GM19468 (cell line): Measurements from ENCODE around the gene NACC1.

Experiments
- ATAC-seq: cut with Tn5 transposase; IDR thresholded peaks from one replicate; pipeline ENCODE4 v1.9.1; 2021; ENCODE audit warnings: mild to moderate bottlenecking, moderate library complexity, moderate number of reproducible peaks; ENCODE audit not compliant: unreplicated experiment; ENCODE audit errors: extremely low read depth

The NACC1 gene

DNA sequence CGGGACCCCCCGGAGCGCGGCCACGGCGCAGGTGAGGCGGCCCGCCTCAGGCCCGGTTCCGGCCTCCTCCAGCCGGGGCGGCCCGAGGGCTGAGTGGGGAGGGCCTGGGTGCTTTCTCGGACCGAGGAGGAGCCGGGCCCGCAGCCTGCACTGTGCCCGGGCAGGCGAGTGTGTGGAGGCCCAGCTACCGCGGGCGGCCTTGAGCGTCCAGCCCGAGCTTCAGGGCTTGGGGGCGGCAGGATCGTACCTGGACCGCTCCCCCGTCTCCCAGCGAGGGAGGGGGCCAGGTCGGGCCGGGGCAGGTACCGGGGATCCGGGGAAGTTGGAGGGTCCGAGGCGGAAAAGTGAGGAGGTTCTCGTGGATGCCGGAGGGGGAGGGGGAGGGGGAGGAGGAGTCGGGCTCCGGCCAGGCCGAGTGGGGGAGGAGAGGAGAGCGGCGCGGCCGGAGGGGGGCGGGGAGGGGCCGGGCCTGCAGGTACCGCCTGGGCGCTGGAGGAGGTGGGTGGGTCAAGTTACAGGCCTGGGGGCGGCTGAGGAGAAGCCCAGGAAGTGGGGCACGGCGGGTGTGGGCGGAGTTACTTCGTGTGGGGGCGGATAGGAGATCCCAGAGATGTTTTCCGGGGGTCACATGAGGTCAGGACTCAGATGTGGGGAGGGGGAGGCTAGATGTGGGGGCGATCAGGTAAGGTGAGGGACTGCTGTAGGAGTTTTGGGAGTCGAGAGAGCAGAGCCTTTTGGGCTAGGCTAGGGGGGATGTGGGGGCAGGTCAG lies 545 bp downstream of the NACC1 start:
- ATAC-seq: no peak

DNA sequence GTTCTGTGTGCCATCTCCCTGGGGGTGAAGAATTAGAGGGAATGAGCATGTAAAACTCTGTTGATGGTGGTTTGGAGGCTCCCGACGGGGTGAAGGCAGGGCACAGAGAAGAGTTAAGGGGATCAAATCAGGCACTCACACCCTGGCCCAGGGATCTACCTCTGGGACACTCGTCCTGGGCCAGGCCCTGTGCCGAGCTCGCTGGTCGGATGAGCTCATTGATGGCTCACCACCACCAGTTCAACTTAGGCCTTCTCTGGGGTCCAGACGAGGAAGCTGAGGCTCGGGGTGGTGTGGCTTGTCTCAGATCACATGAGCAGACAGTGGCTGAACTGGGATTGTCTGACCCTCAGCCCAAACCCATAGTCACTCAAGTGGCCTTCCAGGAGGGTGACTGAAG lies 1.6 kb downstream of the NACC1 start:
- no peak for ATAC-seq

DNA sequence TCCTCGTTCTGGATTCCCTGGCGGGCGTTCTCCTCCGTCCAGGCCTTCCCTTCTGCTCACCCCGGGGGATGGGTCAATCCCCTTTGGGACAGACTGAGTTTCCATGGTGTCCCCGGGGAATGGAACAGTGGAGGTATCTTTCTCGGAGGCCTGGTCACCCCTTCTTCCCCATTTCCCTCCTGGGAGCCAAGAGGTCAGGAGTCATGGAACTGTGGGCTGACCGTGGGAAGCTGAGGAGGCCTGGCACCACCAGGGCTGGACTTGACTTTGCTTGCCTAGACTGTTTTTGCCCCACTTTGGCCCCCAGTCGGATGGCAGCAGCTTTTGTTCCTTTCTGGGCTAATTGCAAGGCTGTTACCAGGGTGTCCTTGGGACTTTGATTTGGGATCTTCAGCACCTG lies 2.0 kb downstream of the NACC1 start:
- ATAC-seq: no peak

GRCh38 chr19:13120817-13121216 lies 2.8 kb downstream of the NACC1 start:
- no peak for ATAC-seq

- ATAC-seq: no peak
Observed at GRCh38 chr19:13121551-13122274, 3.6 kb downstream of the NACC1 start.

DNA sequence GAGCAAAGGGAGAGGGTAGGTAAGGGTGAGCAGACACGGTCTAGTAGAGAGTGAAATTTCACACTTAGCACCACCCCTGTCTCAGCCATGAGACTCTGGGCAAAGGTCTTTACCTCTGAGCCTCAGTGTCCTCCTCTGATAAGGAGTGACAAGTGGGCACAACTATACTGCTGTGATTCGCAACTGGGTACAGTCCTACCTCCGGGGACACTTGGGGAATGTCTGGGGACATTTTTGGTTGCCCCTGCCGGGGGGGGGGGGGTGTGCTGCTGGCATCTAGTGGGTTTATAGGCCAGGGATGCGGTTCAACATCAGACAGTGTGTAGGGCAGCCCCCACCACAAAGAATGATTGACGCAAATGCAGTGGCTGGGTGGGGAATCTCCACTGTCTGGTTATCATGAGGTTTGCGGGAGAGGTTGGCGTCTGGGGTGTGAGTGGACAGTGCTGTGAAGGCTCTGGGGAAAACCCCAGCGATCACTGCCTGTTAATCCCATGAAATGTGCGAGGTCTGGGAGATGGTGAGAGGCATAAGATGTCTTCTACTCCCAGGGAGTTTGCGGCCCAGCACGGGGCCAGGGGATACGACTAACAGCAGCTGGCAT lies 4.3 kb downstream of the NACC1 start:
- ATAC-seq: no peak

DNA sequence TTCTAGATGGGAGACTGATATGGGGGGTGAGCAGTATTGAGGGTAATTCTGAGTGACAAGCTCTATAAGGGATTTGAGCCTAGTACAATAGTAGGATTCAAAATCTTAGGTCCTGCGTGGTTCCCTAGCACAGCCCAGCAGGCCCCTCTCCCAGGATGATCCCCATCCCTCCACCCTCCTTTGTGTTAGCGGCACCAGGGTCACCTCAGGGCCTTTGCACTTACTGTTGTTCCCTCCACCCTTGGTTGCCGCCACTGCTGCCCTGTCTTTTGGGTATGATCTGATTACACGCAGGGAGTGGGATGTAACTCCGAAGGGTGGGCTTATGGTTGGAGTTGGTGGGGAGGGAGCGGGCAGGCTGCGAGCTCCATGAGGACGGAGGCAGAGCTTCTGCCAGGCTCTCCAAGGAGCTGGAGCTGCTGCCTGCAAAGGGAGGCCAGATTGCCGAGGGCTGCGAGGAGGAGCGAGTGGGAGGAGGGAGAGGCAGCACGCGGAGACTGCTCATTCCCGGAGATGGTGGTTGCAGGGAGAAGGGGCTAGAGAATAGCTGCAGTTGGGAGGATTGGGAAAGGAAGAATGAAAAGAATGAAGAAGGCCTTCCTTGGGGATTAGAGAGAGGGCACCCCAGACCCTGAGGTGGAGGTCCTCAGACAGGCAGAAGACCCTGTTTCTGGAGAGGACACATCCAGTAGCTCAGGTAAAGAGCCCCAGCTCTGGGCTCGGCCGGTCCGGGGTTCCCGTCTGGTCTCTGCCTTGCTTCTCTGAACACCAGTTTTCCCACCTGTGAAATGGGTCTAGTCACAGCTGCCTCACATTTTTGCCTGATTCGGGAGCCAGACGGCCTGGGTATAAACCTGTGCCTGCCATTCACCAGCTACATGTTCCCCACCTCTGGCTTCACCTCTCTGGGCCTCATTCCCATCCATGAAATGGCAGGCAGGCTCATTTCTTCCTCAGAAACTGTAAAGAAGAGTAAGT lies 5.2 kb downstream of the NACC1 start:
- ATAC-seq: no peak

DNA sequence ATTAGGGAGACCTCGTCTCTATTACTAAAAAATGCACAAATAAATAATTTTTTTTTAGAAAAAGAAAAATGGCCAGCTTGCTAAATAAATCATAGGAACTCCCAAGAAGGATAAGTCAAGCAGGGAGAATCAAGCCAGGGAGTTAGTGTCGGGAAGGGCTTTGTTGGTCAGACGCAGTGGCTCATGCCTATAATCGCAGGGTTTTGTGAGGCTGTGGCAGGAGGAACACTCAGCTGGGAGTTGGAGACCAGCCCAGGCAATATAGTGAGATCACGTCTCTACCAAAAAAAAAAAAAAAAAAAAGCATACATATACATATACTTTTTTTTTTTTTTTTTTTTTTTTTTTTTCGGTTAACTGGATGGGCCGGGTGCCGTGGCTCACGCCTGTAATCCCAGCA lies 9.0 kb downstream of the NACC1 start:
- no peak for ATAC-seq

DNA sequence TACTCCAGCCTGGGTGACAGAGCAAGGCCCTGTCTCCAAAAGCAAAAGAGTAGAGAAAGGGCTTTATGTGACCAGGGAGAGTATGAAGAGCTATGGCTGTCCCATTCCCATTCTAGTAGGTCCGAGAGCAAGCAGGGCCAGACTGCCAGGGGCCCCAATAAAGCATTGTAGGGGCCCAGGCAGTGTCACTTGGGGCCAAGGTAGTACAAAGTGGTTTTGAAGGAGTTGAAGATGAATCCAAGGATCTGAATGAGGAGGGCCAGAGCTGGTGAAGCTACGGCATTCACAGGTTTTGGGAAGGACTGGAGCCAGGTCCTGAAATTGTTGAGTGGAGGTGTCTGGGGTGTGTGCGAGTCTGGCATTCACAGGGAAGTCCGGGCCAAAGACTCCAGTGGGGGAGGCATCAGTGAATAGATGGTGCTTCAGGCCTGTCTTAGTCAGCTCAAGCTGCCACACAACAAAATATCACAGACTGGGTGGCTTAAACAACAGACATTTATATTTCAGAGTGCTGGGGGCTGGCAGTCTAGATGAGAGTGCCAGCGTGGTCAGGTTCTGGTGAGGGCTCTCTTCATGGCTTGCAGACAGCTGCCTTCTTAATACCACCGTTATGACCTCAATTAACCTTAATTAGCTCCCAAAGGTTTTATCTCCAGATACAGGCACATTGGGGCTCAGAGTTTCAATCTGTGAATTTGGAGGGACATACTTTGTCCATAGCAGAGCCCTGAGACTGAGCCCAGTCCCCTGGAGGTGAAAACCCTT lies 9.9 kb downstream of the NACC1 start:
- no peak for ATAC-seq

DNA sequence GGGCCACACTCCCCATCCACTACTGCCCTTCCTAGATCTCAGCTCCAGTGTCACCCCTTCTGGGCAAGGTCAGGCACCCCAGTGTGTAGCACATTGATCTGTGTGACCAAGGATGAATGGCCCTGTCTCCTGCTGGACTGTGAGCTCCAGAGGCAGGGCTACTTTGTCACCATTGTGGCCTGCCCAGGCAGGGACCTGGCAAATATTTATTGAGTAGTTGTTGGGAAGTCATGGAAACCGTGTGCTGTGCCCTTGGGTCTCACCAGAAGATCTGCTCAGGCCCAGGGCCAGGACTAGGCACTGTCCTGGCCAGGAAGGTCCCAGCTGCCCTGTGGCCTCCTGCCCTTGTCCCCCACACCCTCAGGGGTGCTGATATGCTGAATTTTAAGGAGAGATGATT lies 10.5 kb downstream of the NACC1 start:
- ATAC-seq: no peak

- no peak for ATAC-seq
Observed at GRCh38 chr19:13129384-13129783, 11.3 kb downstream of the NACC1 start.

DNA sequence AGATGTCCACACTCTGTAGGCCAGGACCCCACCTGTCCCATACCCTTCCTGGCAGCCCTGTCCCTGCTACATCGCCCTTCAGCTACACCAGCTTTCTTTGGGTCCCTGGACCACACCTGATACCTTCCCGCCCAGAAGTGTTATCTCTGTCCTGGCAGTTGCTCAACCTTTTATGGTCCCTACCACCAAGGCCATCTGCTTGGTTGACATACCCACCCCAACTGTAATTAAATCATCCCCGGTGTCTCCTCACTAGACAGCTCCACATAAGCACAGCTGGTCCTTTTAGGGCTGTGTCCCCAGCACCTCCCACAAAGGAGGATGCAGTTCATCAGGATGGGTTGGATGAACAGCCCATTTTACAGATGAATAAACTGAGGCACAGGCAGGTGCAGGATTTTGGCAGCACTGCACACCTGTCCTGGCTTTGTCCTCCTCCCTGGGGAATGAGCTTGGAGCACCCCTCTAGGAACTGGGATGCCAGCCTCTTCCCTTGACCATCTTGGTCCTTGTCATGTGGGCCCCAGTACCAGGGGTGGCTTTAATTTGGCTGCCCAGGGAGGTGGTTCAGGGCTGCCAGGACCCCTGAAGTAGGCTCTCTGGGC lies 12.9 kb downstream of the NACC1 start:
- no peak for ATAC-seq

DNA sequence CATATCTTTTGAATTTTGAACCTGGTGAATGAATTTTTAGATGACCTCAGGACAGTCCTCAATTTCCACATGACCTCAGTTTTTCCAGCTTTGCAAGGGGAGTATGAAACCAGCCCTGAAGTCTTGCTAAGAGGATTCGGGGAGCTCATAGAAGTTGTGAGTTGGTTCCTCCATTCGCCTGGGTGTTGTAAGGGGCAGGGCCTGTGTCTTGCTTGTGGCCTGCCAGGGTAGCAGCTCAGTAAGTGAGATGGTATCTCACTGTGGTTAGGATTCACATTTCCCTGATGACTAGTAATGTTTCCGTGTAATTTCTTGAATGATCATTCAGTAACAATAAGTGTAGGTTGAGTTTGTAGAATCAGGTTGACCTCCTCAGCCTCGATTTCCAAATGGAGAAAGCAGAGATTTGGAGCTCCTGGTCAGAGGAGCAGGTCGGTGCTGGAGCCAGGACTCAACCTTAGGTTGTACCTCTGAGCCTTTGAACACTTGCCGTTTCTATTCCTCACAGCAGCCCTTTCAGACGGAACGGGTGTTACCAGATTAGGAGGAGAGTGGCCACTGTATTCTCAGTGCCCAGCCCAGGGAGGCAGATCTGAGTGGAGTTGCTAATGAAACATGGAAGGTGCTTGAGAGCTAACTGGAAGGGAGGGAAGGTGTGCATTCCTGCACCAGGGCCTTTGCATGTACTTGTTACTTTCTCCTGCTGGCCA lies 14.6 kb downstream of the NACC1 start:
- ATAC-seq: no peak

GRCh38 chr19:13133241-13133870 lies 15.3 kb downstream of the NACC1 start:
- no peak for ATAC-seq

DNA sequence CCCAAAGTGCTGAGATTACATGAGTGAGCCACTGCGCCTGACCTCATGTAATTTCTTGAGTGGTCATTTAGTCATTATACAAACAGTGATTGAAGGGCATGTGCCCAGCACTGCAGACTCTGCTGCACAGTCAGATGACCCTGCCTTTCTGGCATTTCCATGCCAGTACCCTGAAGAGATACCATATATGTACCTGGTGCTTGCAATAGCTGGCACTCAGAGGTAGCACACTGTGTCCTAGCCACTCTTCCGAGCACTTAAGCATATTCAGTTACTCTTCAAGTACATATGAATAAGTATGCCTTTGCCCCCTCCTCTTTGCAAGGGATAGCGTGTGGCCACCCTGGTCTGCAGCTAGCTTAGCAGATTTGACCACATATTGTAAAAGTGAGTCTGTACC lies 16.6 kb downstream of the NACC1 start:
- ATAC-seq: no peak

- ATAC-seq: no peak
Observed at GRCh38 chr19:13135068-13136062, 17.3 kb downstream of the NACC1 start.

DNA sequence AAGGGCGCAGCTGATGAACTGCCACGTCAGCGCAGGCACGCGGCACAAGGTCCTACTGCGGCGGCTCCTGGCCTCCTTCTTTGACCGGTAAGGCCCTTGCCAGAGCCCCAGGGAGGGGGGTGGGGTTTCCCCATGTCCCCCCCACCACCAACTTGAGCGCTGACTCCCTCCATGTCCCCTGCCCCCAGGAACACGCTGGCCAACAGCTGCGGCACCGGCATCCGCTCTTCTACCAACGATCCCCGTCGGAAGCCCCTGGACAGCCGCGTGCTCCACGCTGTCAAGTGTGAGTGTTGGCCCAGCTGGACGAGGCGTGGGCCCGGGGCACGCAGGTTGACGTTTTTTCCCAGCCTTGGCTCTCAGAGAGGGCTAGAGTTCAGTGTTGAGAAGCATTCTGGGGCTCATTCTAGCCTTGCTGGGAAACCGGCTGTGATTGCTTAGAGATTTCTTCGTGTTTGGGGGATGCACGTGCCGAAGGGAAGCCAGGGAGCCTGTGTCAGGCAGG lies 19.3 kb downstream of the NACC1 start:
- no peak for ATAC-seq
